Fibroblast of lung (primary cell): ENCODE data around the gene RNPEPL1. TPM values are rescaled to one million over a fixed set of nuclear protein-coding genes. Genes with fewer than 3 reads are reported as not detected.
A peak's percentile ranks its signal among the peaks of the same experiment; 100 is the strongest.

ENCODE experiments used
- DNase-seq, 2 donors: peaks; one replicate each; pipeline versions ENCODE4 v3.0.0 to v3.0.0-alpha.2; 2010; ENCODE audit warnings: low read depth in 2 of 2
- H2AFZ ChIP-seq: 2 replicates; pipeline ENCODE4 v1.5.1; 2012; ENCODE audit warnings: low read length, control low read depth, inconsistent platforms
- H3K27ac ChIP-seq: 2 replicates; pipeline ENCODE4 v1.5.1; 2011; ENCODE audit warnings: low read length, control low read depth; ENCODE audit not compliant: insufficient read depth
- H3K27me3 ChIP-seq: 2 replicates; pipeline ENCODE4 v1.5.1; 2011; ENCODE audit warnings: mild to moderate bottlenecking, low read length; ENCODE audit not compliant: control insufficient read depth, insufficient read depth
- H3K36me3 ChIP-seq: 2 replicates; pipeline ENCODE4 v1.5.1; 2011; ENCODE audit warnings: low read length; ENCODE audit not compliant: control insufficient read depth, insufficient read depth
- H3K4me1 ChIP-seq: 2 replicates; pipeline ENCODE4 v1.5.1; 2011; ENCODE audit warnings: low read length; ENCODE audit not compliant: control insufficient read depth, insufficient read depth; ENCODE audit errors: extremely low read depth
- H3K4me2 ChIP-seq: 2 replicates; pipeline ENCODE4 v1.5.1; 2011; ENCODE audit warnings: low read length, control low read depth; ENCODE audit not compliant: insufficient read depth; ENCODE audit errors: extremely low read depth
- H3K4me3 ChIP-seq, 4 experiments: fragments of 200-600 bp in 1 of 4; sonication (generic) in 1 of 4; replicated peaks in 1 of 4; 2 replicates each; pipeline ENCODE4 v1.5.1; 2011 to 2016; ENCODE audit warnings: low read length in 4 of 4, low read depth in 3 of 4, mild to moderate bottlenecking in 3 of 4, control low read depth in 2 of 4, inconsistent platforms in 1 of 4, mixed read lengths in 1 of 4; ENCODE audit not compliant: insufficient read depth in 1 of 4; ENCODE audit errors: control extremely low read depth in 1 of 4
- H3K79me2 ChIP-seq: 2 replicates; pipeline ENCODE4 v1.5.1; 2012; ENCODE audit warnings: mild to moderate bottlenecking, low read length, inconsistent platforms; ENCODE audit not compliant: control insufficient read depth, insufficient read depth
- H3K9ac ChIP-seq: 2 replicates; pipeline ENCODE4 v1.5.1; 2011; ENCODE audit warnings: mild to moderate bottlenecking, low read length, control low read depth; ENCODE audit not compliant: insufficient read depth
- H3K9me3 ChIP-seq: 2 replicates; pipeline ENCODE4 v1.5.1; 2012; ENCODE audit warnings: low read depth, low read length; ENCODE audit not compliant: control insufficient read depth, insufficient read depth
- H4K20me1 ChIP-seq: 2 replicates; pipeline ENCODE4 v1.5.1; 2011; ENCODE audit warnings: low read length; ENCODE audit not compliant: control insufficient read depth, insufficient read depth; ENCODE audit errors: extremely low read depth
- CTCF ChIP-seq, 2 donors: IDR thresholded peaks in 1 of 2; conservative IDR thresholded peaks in 1 of 2; 1 replicate in 1 of 2; 2 replicates in 1 of 2; pipeline ENCODE4 v1.5.1; 2011 to 2012; ENCODE audit warnings: low read length in 2 of 2, control low read depth in 1 of 2, inconsistent platforms in 1 of 2, low read depth in 1 of 2, mild to moderate bottlenecking in 1 of 2
- EZH2 ChIP-seq: IDR thresholded peaks from 2 replicates; pipeline ENCODE4 v1.5.1; 2012; ENCODE audit warnings: low read length, control low read depth, mild to moderate bottlenecking; ENCODE audit errors: missing control alignments
- polyA plus RNA-seq, 2 donors: library from polyadenylated mRNA; depleted of rRNA in 1 of 2; stranded (reverse) in 1 of 2; unstranded in 1 of 2; fragments of >200 nt; gene quantifications; 2 replicates each; pipeline ENCODE4 v1.2.1, GENCODE V29; 2011 to 2012; ENCODE audit warnings: missing spikeins in 1 of 2
- total RNA-seq: library from RNA; depleted of rRNA; stranded (reverse); fragments of >200 nt; gene quantifications from 2 replicates; pipeline ENCODE4 v1.2.1, GENCODE V29; 2014

Gene RNPEPL1
- total and polyA plus RNA-seq, 2 donors (not counting 1 experiment from before 2014, with no cell fraction given): 7.9 to 20.6 TPM

DNA sequence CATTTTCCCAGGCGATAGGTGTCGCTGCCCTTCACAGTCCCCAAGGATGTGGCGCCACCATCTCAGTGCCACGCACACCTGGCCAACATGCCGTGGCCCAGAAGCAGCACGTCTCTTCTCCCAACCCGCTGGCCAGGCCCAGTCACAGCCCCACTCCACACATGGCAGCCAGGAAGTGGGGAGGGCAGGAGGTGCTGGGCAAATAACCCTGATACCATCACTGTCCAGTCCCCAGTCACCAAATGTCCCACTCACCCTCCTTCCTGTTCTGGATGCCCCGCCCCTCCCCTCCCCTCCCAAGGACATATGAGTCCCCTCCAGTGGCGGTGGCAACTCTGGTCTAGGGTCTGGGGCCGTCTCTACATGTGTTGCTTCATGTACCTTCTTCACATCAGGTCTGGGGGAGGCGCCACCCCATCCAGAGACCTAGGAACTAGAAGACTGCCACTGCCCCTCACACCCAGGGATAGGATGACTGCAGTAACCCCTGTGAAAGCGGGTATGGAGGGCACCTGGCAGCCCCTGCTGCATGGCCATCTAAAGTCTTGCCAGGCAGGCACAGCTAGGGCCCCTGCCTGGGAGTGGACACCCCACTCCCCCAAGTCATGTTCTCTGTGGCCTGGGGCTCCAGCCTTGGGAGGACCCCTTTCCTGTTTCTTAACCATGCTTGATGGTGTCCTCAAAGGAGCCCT, 10.9 kb downstream of the RNPEPL1 start:
- TF ChIP-seq CTCF (conservative IDR thresholded peaks at IDR 0.05 in 1 of 2, IDR thresholded peaks at IDR 0.05 in 1 of 2; ENCODE audit: low read depth in 1 of 2, low read length in 2 of 2) (no peak), EZH2 (no peak)
- Histone ChIP-seq H3K36me3 (peaks cover 5% of the 10 kb centered on the region), H3K4me3 (no peak overlapping the region), H3K9ac (no peak overlapping the region), H4K20me1 (no peaks in the 10 kb centered on the region), H3K4me1 (peaks cover 6% of the 10 kb centered on the region), H3K27ac (peak overlapping the region; percentile 67), H3K4me2 (no peak overlapping the region), H3K79me2 (peaks cover 23% of the 10 kb centered on the region), H3K27me3 (no peaks in the 10 kb centered on the region), H3K9me3 (no peaks in the 10 kb centered on the region), H2AFZ (no peak overlapping the region)
- no peak for DNase-seq

- Histone ChIP-seq H3K27ac (peak overlapping the region; percentile 67), H3K4me2 (no peak overlapping the region), H3K4me1 (peaks cover 10% of the 10 kb centered on the region), H4K20me1 (no peaks in the 10 kb centered on the region), H3K9ac (no peak overlapping the region), H3K36me3 (peaks cover 5% of the 10 kb centered on the region), H3K4me3 (no peak overlapping the region), H3K79me2 (peaks cover 30% of the 10 kb centered on the region), H3K9me3 (no peaks in the 10 kb centered on the region), H2AFZ (no peak overlapping the region), H3K27me3 (no peaks in the 10 kb centered on the region)
- DNase-seq: peak; percentile 84 to 97
- no peak for TF ChIP-seq EZH2
- peak in 1 of 2 donors; percentile 20 for TF ChIP-seq CTCF (conservative IDR thresholded peaks at IDR 0.05 in 1 of 2, IDR thresholded peaks at IDR 0.05 in 1 of 2; ENCODE audit: low read depth in 1 of 2, low read length in 2 of 2)
Observed at GRCh38 chr2:240579771-240580614, 11.7 kb downstream of the RNPEPL1 start.

GRCh38 chr2:240581811-240582210, 13.5 kb downstream of the RNPEPL1 start:
- H3K27ac ChIP-seq: no peak overlapping the region
- H3K36me3 ChIP-seq: peaks cover 5% of the 10 kb centered on the region
- no peak overlapping the region for H3K4me2 ChIP-seq
- no peak overlapping the region for H3K4me3 ChIP-seq
- no peak overlapping the region for H2AFZ ChIP-seq
- peaks cover 42% of the 10 kb centered on the region for H3K79me2 ChIP-seq
- H3K9ac ChIP-seq: no peak overlapping the region
- H3K9me3 ChIP-seq: no peaks in the 10 kb centered on the region
- no peaks in the 10 kb centered on the region for H4K20me1 ChIP-seq
- peaks cover 15% of the 10 kb centered on the region for H3K4me1 ChIP-seq
- TF ChIP-seq EZH2 (no peak), CTCF (conservative IDR thresholded peaks at IDR 0.05 in 1 of 2, IDR thresholded peaks at IDR 0.05 in 1 of 2; ENCODE audit: low read depth in 1 of 2, low read length in 2 of 2) (no peak)
- no peaks in the 10 kb centered on the region for H3K27me3 ChIP-seq
- no peak for DNase-seq
